T-cell (primary cell): ENCODE results near the gene COG1. TPM values are rescaled to one million over a fixed set of nuclear protein-coding genes. Genes with fewer than 3 reads are reported as not detected.
"Not testable (repeated sequence)": the region's sequence is repeated elsewhere in the genome, so short reads cannot be mapped to it uniquely, and the experiment has no call there.

Experiments used
- ATAC-seq, 4 experiments: fragments of 200-7000 bp in 3 of 4; fragments of 150-1000 bp in 1 of 4; cut with Tn5 transposase; replicated peaks in 1 of 4; 1 replicate in 3 of 4; 2 replicates in 1 of 4; pipeline ENCODE4 v1.10.0; 2021; ENCODE audit warnings: moderate library complexity in 3 of 4, mild to moderate bottlenecking in 2 of 4, moderate number of reproducible peaks in 1 of 4
- CTCF ChIA-PET, 2 donors: fragments of 300-600 bp; sonication (Branson Sonifier 250); formaldehyde crosslinking; loops; one replicate each; lab custom pipeline; 2022; ENCODE audit warnings: antibody characterized with exemption in 2 of 2; lab: Charles Lee
- POLR2A ChIA-PET, 2 donors: fragments of 300-600 bp; sonication (Branson Sonifier 250); formaldehyde crosslinking; loops; one replicate each; lab custom pipeline; 2022; ENCODE audit warnings: antibody characterized with exemption in 2 of 2; lab: Charles Lee
- DNase-seq, 35 experiments: peaks; one replicate each; pipeline versions ENCODE4 v3.0.0 to v3.0.0-alpha.2; 2013 to 2023
- H3K27ac ChIP-seq: one replicate; pipeline ENCODE4 v1.5.1; 2013; ENCODE audit warnings: low read length
- H3K27me3 ChIP-seq, 2 experiments: replicated peaks in 1 of 2; 1 replicate in 1 of 2; 2 replicates in 1 of 2; pipeline versions ENCODE4 v1.6.1 to v1.7.0; 2013; ENCODE audit warnings: low read length in 1 of 2, mixed read lengths in 1 of 2; ENCODE audit not compliant: control insufficient read depth in 2 of 2, insufficient read depth in 2 of 2; ENCODE audit errors: extremely low read depth in 1 of 2
- H3K36me3 ChIP-seq, 2 donors: 1 replicate in 1 of 2; 2 replicates in 1 of 2; pipeline versions ENCODE4 v1.6.1 to v1.7.0; 2013; ENCODE audit warnings: low read length in 1 of 2; ENCODE audit not compliant: control insufficient read depth in 2 of 2, insufficient read depth in 1 of 2; ENCODE audit errors: extremely low read depth in 1 of 2
- H3K4me1 ChIP-seq, 2 experiments: 1 replicate in 1 of 2; 2 replicates in 1 of 2; pipeline versions ENCODE4 v1.6.1 to v1.7.0; 2013; ENCODE audit warnings: low read length in 2 of 2, mixed read lengths in 1 of 2; ENCODE audit not compliant: insufficient read depth in 2 of 2, control insufficient read depth in 1 of 2; ENCODE audit errors: extremely low read depth in 1 of 2
- H3K4me3 ChIP-seq, 2 donors: 1 replicate in 1 of 2; 2 replicates in 1 of 2; pipeline versions ENCODE4 v1.5.1 to v1.7.0; 2013; ENCODE audit warnings: mild to moderate bottlenecking in 2 of 2, low read length in 1 of 2, moderate library complexity in 1 of 2; ENCODE audit not compliant: control insufficient read depth in 1 of 2; ENCODE audit errors: extremely low read depth in 1 of 2
- H3K9me3 ChIP-seq: 2 replicates; pipeline ENCODE4 v1.7.0; 2013
- H3K27ac Mint-ChIP-seq, 2 donors: one replicate each; pipeline ENCODE4 v1.8.0; 2020 to 2021; ENCODE audit warnings: mild to moderate bottlenecking in 2 of 2, mixed read lengths in 2 of 2
- H3K27me3 Mint-ChIP-seq, 2 donors: one replicate each; pipeline ENCODE4 v1.8.0; 2021 to 2022; ENCODE audit warnings: mixed read lengths in 2 of 2
- H3K36me3 Mint-ChIP-seq: one replicate; pipeline ENCODE4 v1.8.0; 2021; ENCODE audit warnings: mixed read lengths
- H3K4me1 Mint-ChIP-seq, 3 donors: one replicate each; pipeline ENCODE4 v1.8.0; 2020 to 2022; ENCODE audit warnings: mixed read lengths in 3 of 3, mild to moderate bottlenecking in 1 of 3
- H3K4me3 Mint-ChIP-seq, 3 donors: one replicate each; pipeline ENCODE4 v1.8.0; 2020 to 2022; ENCODE audit warnings: mild to moderate bottlenecking in 3 of 3, mixed read lengths in 3 of 3, moderate library complexity in 3 of 3
- H3K9me3 Mint-ChIP-seq, 3 donors: one replicate each; pipeline ENCODE4 v1.8.0; 2020 to 2022; ENCODE audit warnings: mixed read lengths in 3 of 3
- WGBS: methylation state at CpG from one replicate; pipeline ENCODE4 v1.1.5; 2013; ENCODE audit warnings: missing lambda C conversion rate; ENCODE audit not compliant: insufficient coverage; 5-methylcytosine and 5-hydroxymethylcytosine counted together
- total RNA-seq, 35 experiments: library from RNA in 6 of 35; stranded (reverse) in 6 of 35; fragments of 120-200 nt in 1 of 35; gene quantifications; one replicate each; pipeline versions ENCODE4 v1.2.1 to v1.2.4 and lab custom pipeline; 2013 to 2026

COG1 gene
- total RNA-seq, 5 donors from 2014 or later (not counting 1 experiment from before 2014, with no cell fraction given), result 66.3 to 77.2 (median 73.3) TPM

DNA sequence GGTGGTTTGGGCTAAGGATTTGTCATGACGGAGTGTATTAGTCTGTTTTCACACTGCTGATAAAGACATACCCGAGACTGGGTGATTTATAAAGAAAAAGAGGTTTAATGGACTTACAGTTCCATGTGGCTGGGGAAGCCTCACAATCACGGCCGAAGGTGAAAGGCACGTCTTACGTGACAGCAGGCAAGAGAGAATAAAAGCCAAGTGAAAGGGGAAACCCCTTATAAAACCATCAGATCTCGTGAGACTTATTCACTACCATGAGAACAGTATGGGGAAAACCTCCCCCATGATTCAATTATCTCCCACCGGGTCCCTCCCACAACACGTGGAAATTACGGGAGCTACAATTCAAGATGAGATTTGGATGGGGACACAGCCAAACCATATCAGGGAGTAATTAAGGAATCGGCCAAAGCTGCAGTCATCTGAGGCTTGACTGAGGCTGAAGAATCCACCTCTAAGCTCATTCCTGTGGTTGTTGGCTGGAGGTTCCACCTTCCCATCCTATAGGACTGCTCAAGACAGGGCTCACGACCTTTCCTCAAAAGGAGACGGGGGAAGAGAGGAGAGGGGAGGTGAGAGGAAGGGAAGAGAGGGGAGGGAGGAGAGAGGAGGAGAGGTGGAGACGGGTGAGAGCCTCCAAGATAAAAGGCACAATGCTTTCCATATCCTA is 42.1 kb upstream of the COG1 start:
- POLR2A ChIA-PET, H3K27ac Mint-ChIP-seq, H3K36me3 Mint-ChIP-seq, H3K27ac ChIP-seq, H3K9me3 Mint-ChIP-seq, H3K4me1 Mint-ChIP-seq, H3K4me3 ChIP-seq, H3K27me3 ChIP-seq, ATAC-seq, H3K4me1 ChIP-seq, DNase-seq, H3K4me3 Mint-ChIP-seq, H3K36me3 ChIP-seq, H3K9me3 ChIP-seq, CTCF ChIA-PET: not testable (repeated sequence)
- 77% methylated on average over 2 of the region's 14 CpGs for WGBS
- peaks cover 8 to 15% of the 10 kb centered on the region in 2 donors for H3K27me3 Mint-ChIP-seq

DNA sequence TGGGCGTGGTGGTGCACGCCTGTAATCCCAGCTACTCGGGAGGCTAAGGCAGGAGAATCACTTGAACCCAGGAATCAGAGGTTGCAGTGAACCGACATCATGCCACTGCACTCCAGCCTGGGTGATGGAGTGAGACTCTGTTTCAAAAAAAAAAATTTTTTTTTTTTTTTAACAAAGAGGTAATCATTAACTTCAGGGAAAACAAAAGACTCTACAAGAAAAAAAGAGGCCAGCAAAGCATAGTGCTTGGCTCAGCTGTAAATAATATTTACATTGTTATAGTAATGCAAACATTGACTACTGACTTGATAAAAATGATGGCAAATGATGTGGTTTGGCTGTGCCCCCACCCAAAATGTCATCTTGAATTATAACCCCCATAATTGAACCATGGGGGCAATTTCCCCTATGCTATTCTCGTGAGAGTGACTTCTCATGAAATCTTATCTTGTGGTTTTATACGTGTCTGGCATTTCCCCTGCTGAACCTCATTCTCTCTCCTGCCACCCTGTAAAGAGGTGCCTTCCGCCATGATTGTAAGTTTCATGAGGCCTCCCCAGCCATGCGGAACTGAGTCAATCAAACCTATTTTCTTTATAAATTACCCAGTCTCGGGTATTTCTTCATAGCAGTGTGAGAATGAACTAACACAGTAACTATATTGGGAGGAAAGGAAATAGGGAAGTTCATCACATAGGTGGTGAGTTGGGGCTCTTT is 40.8 kb upstream of the COG1 start:
- H3K9me3 Mint-ChIP-seq, result no peaks in the 10 kb centered on the region
- H3K4me3 Mint-ChIP-seq, result no peak overlapping the region
- POLR2A ChIA-PET, result no interaction called here
- no peak overlapping the region for H3K4me3 ChIP-seq
- H3K27ac Mint-ChIP-seq, result no peak overlapping the region
- no peaks in the 10 kb centered on the region for H3K36me3 ChIP-seq
- no peak for DNase-seq
- peaks cover 6 to 12% (median 7%) of the 10 kb centered on the region in 3 donors for H3K4me1 Mint-ChIP-seq
- H3K27me3 ChIP-seq, result peaks cover 0 to 17% of the 10 kb centered on the region in 2 experiments
- no peaks in the 10 kb centered on the region for H3K36me3 Mint-ChIP-seq
- CTCF ChIA-PET, result interaction anchor here in 1 of 2 donors (0.6 kb wide), 1 partner anchor 104 kb away, joined by 3 read pairs; no protein-coding TSS in a partner anchor
- 43% methylated on average over 3 of the region's 9 CpGs for WGBS
- H3K9me3 ChIP-seq, result no peaks in the 10 kb centered on the region
- no peak overlapping the region for H3K27ac ChIP-seq
- ATAC-seq, result peak in 1 of 4 experiments; percentile 24
- peaks cover 2 to 5% of the 10 kb centered on the region in 2 experiments for H3K4me1 ChIP-seq
- peaks cover 12 to 15% of the 10 kb centered on the region in 2 donors for H3K27me3 Mint-ChIP-seq

DNA sequence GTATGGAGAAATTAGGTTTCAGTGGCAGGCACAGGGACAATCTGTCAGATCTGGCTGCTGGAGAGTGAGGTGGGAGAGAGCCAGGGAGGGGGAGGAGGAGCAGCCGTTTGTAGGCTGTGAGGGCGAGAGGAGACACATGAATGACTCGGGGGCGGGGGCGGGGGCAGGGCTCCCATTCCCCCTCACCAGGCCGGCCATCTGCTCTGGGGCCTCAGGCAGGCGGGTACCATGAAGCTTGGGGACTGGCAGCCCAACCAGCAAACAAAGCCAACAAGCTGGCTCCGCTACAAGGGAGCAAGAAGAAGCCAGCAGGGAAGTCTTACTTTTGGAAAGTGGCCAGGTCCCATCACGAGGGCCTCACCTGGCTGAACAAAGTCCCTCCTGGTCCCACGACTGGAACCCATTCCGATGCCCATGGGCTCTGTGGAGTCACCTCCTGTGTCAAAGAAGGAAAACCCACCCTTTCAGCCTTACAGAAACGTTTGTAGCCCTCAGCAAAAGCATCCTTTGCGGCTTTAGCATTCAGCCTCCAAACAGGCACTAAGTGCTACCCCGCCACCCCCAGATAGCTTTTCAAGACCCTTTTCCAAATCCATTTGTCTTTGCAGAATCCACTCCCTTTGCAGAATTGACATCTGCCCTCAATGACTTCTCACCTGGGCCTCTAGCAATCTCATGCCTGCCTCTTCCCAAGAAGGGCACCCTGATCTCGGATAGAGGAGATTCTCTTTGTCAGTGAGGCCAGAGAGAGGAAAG is 37.3 kb upstream of the COG1 start:
- Mint-ChIP-seq H3K4me1 (peaks cover 5 to 12% (median 9%) of the 10 kb centered on the region in 3 donors), H3K36me3 (no peaks in the 10 kb centered on the region), H3K27me3 (peaks cover 16 to 19% of the 10 kb centered on the region in 2 donors), H3K9me3 (no peaks in the 10 kb centered on the region), H3K4me3 (no peak overlapping the region), H3K27ac (no peak overlapping the region)
- no peaks in the 10 kb centered on the region for H3K36me3 ChIP-seq
- H3K27me3 ChIP-seq, result peaks cover 3 to 29% of the 10 kb centered on the region in 2 experiments
- peaks cover 2 to 5% of the 10 kb centered on the region in 2 experiments for H3K4me1 ChIP-seq
- ChIA-PET POLR2A (no interaction called here), CTCF (interaction anchor here (0.5 to 2.7 kb wide), 4 partner anchors 43 to 599 kb away, joined by 3 to 25 read pairs (median 8); no protein-coding TSS in a partner anchor)
- no peak overlapping the region for H3K4me3 ChIP-seq
- 83% methylated on average over 12 of the region's 15 CpGs for WGBS
- H3K27ac ChIP-seq, result no peak overlapping the region
- ATAC-seq, result no peak
- DNase-seq, result no peak
- H3K9me3 ChIP-seq, result no peaks in the 10 kb centered on the region

DNA sequence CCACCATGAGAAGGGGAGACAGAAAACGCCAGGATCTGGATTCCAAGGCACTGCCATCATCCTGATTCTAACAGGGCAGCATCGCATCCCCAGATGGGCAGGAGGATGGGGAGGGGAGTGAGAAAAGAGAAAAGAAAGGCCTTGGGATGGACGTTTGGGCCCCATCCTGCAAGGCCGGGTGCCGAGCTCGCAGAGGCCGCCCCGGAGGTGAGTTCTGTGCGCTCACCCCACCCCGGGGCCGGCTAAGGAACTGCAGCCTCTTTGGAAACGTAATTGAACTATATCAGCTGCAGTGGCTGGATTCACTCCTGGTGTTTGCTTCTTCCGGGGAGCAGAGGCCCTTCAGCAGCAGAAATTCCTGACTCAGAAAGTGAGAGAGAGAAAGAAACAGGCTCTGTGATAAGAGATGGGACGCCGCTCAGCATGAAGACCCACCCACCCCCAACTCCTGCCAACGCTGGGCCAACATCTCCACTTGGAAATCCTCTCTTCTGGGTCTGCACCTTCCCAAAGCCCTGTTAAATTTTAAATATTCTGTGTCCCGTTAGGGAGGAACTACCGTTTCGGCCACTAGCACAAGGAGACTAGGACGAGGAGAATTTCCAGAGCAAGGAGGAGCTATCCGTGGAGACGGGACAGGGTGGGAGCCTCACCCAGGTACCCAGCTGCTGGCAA is 36.6 kb upstream of the COG1 start:
- Histone ChIP-seq H3K27ac (no peak overlapping the region), H3K36me3 (no peaks in the 10 kb centered on the region), H3K4me1 (peaks cover 2 to 5% of the 10 kb centered on the region in 2 experiments), H3K27me3 (peaks cover 3 to 31% of the 10 kb centered on the region in 2 experiments), H3K4me3 (no peak overlapping the region), H3K9me3 (no peaks in the 10 kb centered on the region)
- peak in 34 of 35 experiments; percentile 7 to 62 (median 35) for DNase-seq
- WGBS, result 30% methylated on average over 14 of the region's 22 CpGs
- peak; percentile 73 to 85 (median 82) for ATAC-seq
- Mint-ChIP-seq H3K9me3 (no peaks in the 10 kb centered on the region), H3K36me3 (no peaks in the 10 kb centered on the region), H3K4me3 (no peak overlapping the region), H3K27ac (no peak overlapping the region), H3K4me1 (peaks cover 7 to 13% (median 12%) of the 10 kb centered on the region in 3 donors), H3K27me3 (peaks cover 17 to 24% of the 10 kb centered on the region in 2 donors)
- POLR2A ChIA-PET, result no interaction called here
- CTCF ChIA-PET, result interaction anchor here (0.5 to 2.7 kb wide), 6 partner anchors 44 to 599 kb away, joined by 3 to 25 read pairs (median 6); no protein-coding TSS in a partner anchor

DNA sequence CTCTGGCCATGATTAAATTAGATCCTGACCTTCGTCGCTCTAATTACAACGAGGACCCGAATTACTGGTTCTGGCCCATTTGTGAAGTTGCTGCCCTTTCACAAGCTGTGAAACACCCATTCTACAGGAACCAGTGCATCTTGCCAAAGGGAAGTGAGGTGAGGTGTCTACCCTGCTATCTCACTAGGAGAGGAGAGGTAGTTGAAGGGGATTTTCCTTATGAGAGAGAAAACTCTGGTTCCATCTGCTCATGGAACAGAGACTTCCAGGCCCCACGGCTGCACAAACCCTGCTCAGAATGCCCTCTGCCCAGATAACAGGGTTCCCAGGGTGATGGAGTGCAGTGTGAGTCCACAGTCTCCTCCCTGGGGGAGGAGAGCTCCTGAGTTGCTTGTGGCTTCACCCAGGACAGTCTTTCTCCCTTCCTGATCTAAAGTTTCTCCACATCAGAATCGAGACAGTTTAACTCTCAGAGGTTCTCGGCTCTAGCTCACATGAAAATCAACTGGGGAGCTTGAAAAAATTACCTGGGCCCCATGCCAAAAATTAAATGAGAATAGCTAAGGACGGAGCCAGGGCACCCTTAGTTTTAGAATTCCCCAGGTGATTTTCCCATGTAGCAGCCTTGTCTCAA is 35.9 kb upstream of the COG1 start:
- Histone ChIP-seq H3K27me3 (peaks cover 3 to 34% of the 10 kb centered on the region in 2 experiments), H3K9me3 (no peaks in the 10 kb centered on the region), H3K4me3 (no peak overlapping the region), H3K27ac (no peak overlapping the region), H3K4me1 (peaks cover 1 to 5% of the 10 kb centered on the region in 2 experiments), H3K36me3 (no peaks in the 10 kb centered on the region)
- ATAC-seq (no peak), DNase-seq (no peak)
- ChIA-PET CTCF (interaction anchor here (0.5 to 2.7 kb wide), 7 partner anchors 15 to 600 kb away, joined by 3 to 25 read pairs (median 6); no protein-coding TSS in a partner anchor), POLR2A (no interaction called here)
- Mint-ChIP-seq H3K27ac (no peak overlapping the region), H3K36me3 (no peaks in the 10 kb centered on the region), H3K27me3 (peaks cover 16 to 26% of the 10 kb centered on the region in 2 donors), H3K4me3 (no peak overlapping the region), H3K4me1 (peaks cover 7 to 13% (median 12%) of the 10 kb centered on the region in 3 donors), H3K9me3 (no peaks in the 10 kb centered on the region)
- WGBS, result 84% methylated on average over 3 of the region's 8 CpGs
